ENCODE measurements around the gene SOX5.

SOX5 gene

GRCh38 chr12:23950775-23951451, 1.4 kb upstream of the SOX5 start:
- no peak for DNase-seq (ENCODE audit: low spot score)
- TF ChIP-seq CTCF (IDR thresholded peaks at IDR 0.05; ENCODE audit: extremely low read depth, missing control alignments): no peak

- no peak for TF ChIP-seq CTCF (IDR thresholded peaks at IDR 0.05; ENCODE audit: extremely low read depth, missing control alignments)
Observed at GRCh38 chr12:23950210-23950774, 822 bp upstream of the SOX5 start.

DNA sequence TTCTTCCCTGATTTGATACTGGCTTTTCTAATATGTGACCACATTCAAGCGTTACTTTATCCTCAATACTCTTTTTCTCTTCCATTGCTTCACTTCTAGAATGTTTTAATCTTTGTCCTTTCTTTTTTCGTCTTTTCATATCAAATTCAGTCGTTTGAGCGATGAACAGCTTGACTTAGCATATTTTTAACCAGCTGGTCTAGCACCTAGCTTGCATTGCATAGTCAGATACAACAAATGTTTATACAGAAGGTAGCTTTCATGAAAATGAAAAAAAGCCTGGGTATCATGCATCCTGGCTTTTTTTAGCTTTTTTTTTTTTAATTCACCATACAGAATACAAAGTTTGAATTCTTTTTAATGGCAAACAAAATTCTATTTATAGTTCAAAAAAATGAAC, 1.2 kb downstream of the SOX5 start:
- no peak for TF ChIP-seq CTCF (IDR thresholded peaks at IDR 0.05; ENCODE audit: extremely low read depth, missing control alignments)
- DNase-seq (ENCODE audit: low spot score): no peak

More at GRCh38 chr12:23950210-23950774, 822 bp upstream of the SOX5 start:
- DNase-seq (ENCODE audit: low spot score): no peak

GRCh38 chr12:23947395-23947794, 2.1 kb downstream of the SOX5 start:
- DNase-seq (ENCODE audit: low spot score): no peak
- no peak for TF ChIP-seq CTCF (IDR thresholded peaks at IDR 0.05; ENCODE audit: extremely low read depth, missing control alignments)

- no peak for TF ChIP-seq CTCF (IDR thresholded peaks at IDR 0.05; ENCODE audit: extremely low read depth, missing control alignments)
- no peak for DNase-seq (ENCODE audit: low spot score)
Observed at GRCh38 chr12:23945249-23945648, 4.2 kb downstream of the SOX5 start.

- TF ChIP-seq CTCF (IDR thresholded peaks at IDR 0.05; ENCODE audit: extremely low read depth, missing control alignments): no peak
- DNase-seq (ENCODE audit: low spot score): no peak
Observed at GRCh38 chr12:23944067-23944466, 5.4 kb downstream of the SOX5 start.

DNA sequence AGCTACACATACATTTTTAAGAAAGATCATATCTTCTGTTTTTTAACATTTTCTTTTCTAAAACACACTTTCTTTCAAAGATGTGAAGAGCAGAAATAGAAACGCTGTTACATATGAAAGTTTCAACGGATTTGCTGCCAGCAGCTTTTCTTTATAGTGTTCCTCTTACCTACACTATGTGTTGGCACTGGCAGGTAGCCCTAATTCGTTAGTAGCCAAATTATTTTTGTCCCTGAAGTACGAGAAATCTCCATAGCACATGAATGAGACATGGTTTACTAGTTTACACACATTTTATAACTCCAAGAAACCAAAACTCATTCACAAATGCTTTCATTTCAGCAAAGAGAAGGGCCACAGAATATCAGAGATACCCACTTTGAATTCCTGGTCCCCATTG, 6.6 kb downstream of the SOX5 start:
- no peak for TF ChIP-seq CTCF (IDR thresholded peaks at IDR 0.05; ENCODE audit: extremely low read depth, missing control alignments)
- DNase-seq (ENCODE audit: low spot score): no peak

All from GM20000 (cell line).